Measurements from ENCODE around the gene NGFR.

The NGFR gene

GRCh38 chr17:49460401-49460800, 34.7 kb upstream of the NGFR start:
- in situ Hi-C loops (cut with HindIII; ENCODE audit: low sequenced_read_pairs) = no loop called here
- no peak for TF ChIP-seq CTCF (IDR thresholded peaks at IDR 0.05; ENCODE audit: low read depth, low read length)
- no peak overlapping the region for H3K4me3 ChIP-seq (ENCODE audit: low read depth, low read length)
- DNase-seq (ENCODE audit: low read depth, low spot score) = no peak

GRCh38 chr17:49461580-49461979, 33.5 kb upstream of the NGFR start:
- TF ChIP-seq CTCF (IDR thresholded peaks at IDR 0.05; ENCODE audit: low read depth, low read length) = no peak
- DNase-seq (ENCODE audit: low read depth, low spot score) = no peak
- in situ Hi-C loops (cut with HindIII; ENCODE audit: low sequenced_read_pairs) = no loop called here
- no peak overlapping the region for H3K4me3 ChIP-seq (ENCODE audit: low read depth, low read length)

GRCh38 chr17:49464049-49464448, 31.0 kb upstream of the NGFR start:
- in situ Hi-C loops (cut with HindIII; ENCODE audit: low sequenced_read_pairs) = no loop called here
- no peak for TF ChIP-seq CTCF (IDR thresholded peaks at IDR 0.05; ENCODE audit: low read depth, low read length)
- DNase-seq (ENCODE audit: low read depth, low spot score) = no peak

GRCh38 chr17:49465331-49465903, 29.7 kb upstream of the NGFR start:
- in situ Hi-C loops (cut with HindIII; ENCODE audit: low sequenced_read_pairs) = no loop called here
- no peak overlapping the region for H3K4me3 ChIP-seq (ENCODE audit: low read depth, low read length)
- no peak for DNase-seq (ENCODE audit: low read depth, low spot score)
- no peak for TF ChIP-seq CTCF (IDR thresholded peaks at IDR 0.05; ENCODE audit: low read depth, low read length)

More at GRCh38 chr17:49464049-49464448, 31.0 kb upstream of the NGFR start:
- H3K4me3 ChIP-seq (ENCODE audit: low read depth, low read length) = no peak overlapping the region

GRCh38 chr17:49466436-49466835, 28.7 kb upstream of the NGFR start:
- no peak for DNase-seq (ENCODE audit: low read depth, low spot score)
- in situ Hi-C loops (cut with HindIII; ENCODE audit: low sequenced_read_pairs) = no loop called here
- no peak for TF ChIP-seq CTCF (IDR thresholded peaks at IDR 0.05; ENCODE audit: low read depth, low read length)
- no peak overlapping the region for H3K4me3 ChIP-seq (ENCODE audit: low read depth, low read length)

GRCh38 chr17:49467175-49467574, 27.9 kb upstream of the NGFR start:
- H3K4me3 ChIP-seq (ENCODE audit: low read depth, low read length) = no peak overlapping the region
- no peak for DNase-seq (ENCODE audit: low read depth, low spot score)
- TF ChIP-seq CTCF (IDR thresholded peaks at IDR 0.05; ENCODE audit: low read depth, low read length) = no peak
- in situ Hi-C loops (cut with HindIII; ENCODE audit: low sequenced_read_pairs) = no loop called here
